Measurements from ENCODE around the gene RARB. TPM values are rescaled to one million over a fixed set of nuclear protein-coding genes. Genes with fewer than 3 reads are reported as not detected.

The RARB gene
- total and polyA plus RNA-seq, 7 donors, result 1.2 to 18.5 (median 8.3) TPM

DNA sequence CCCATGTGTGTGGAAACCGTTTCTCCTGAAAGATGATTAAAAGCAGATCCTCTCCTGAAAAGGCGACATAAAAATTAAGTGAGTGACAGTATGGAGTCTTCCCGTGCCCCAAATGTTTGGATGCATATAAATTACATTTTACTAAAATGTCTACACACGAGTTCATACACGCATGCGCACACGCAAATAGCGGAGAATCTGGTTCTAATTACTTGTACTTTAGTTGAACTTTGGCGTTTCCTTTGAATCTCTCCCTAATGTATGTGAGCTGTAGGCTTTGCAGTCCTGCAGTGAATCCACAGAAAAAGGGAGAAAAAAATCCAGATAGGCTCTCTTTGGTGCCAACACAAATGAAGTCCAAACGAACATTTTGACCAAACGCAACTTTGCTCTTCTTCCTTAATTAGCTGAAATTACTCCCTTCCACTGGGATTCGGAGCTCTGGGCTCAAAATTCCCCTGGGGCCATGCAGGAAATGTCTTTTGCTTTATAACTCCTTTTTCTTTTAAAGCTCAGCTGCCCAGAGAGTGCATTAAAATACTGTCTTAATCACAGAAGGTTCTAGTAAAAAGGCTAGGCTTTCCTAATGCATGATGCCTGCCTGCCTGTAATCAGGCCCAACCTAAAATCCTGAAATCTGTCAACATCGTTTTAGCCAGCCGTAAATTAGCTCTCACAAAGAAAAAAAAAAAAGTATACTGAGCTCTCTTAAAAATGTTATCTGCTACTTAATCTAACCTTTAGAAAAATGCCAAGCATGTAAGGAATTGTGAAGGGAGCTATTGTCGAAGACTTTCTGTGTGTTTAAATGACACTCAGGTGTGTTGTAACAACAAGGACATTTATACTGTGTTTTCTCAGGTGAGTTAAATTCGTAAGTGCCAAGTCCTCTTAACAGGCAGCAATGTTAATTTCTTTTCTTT is 26.2 kb downstream of the RARB start:
- Histone ChIP-seq H3K4me3 (peak overlapping the region in 3 of 4 donors; percentile 0 to 7 (median 6)), H3K36me3 (no peaks in the 10 kb centered on the region), H3K9me3 (no peaks in the 10 kb centered on the region), H3K27ac (peak overlapping the region; percentile 70 to 79 (median 76)), H3K4me1 (peaks cover 0 to 69% (median 53%) of the 10 kb centered on the region in 4 donors), H3K27me3 (no peaks in the 10 kb centered on the region)
- WGBS, 2 donors, result 77 to 81% methylated on average over 16 of the region's 16 CpGs
- no peak for DNase-seq
- no peak for TF ChIP-seq EP300 (IDR thresholded peaks at IDR 0.05)
- TF ChIP-seq, protein P1, sequence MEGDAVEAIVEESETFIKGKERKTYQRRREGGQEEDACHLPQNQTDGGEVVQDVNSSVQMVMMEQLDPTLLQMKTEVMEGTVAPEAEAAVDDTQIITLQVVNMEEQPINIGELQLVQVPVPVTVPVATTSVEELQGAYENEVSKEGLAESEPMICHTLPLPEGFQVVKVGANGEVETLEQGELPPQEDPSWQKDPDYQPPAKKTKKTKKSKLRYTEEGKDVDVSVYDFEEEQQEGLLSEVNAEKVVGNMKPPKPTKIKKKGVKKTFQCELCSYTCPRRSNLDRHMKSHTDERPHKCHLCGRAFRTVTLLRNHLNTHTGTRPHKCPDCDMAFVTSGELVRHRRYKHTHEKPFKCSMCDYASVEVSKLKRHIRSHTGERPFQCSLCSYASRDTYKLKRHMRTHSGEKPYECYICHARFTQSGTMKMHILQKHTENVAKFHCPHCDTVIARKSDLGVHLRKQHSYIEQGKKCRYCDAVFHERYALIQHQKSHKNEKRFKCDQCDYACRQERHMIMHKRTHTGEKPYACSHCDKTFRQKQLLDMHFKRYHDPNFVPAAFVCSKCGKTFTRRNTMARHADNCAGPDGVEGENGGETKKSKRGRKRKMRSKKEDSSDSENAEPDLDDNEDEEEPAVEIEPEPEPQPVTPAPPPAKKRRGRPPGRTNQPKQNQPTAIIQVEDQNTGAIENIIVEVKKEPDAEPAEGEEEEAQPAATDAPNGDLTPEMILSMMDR (IDR thresholded peaks at IDR 0.05), result no peak
- TF ChIP-seq POLR2AphosphoS5 (IDR thresholded peaks at IDR 0.05), result peak in 1 of 4 donors; percentile 23
- TF ChIP-seq POLR2A (IDR thresholded peaks at IDR 0.05), result no peak
- intact Hi-C loops (cut with DNase I), result no loop called here

DNA sequence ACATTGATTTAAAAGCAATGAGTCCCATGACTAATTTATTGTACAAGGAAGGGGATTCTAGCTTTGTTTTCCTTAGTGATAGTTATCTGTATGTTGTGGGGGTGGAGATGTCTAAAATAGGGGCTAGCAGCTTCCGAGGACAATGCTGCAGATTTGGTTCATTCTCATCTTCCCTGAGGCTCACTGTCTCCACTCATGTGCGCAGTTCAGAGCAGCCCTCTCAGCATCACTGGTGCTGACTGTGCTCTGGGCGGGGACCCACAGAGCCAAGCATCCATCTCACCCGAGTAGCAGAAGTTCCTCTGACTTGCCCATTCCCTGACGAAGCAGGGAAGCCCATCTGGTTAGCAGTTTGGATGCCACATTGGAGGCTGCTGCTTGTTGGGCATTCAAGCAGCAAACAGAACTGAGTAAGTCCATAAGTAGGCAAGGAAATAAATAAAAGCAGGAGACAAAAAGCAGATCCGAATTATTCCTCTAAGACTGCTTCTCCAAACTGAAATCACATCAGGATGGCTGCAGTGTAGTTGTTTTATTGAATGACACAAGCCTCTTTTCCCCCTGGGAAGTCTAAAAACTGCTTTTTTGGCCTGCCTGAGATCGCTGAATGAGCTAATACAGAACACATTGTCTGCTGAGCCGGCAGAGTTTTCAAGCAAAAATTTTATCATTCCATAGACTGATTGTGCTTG is 27.5 kb downstream of the RARB start:
- Histone ChIP-seq H3K9me3 (no peaks in the 10 kb centered on the region), H3K36me3 (no peaks in the 10 kb centered on the region), H3K4me1 (peaks cover 0 to 60% (median 48%) of the 10 kb centered on the region in 4 donors), H3K4me3 (no peak overlapping the region), H3K27ac (peak overlapping the region; percentile 70 to 79 (median 76)), H3K27me3 (no peaks in the 10 kb centered on the region)
- intact Hi-C loops (cut with DNase I), result no loop called here
- DNase-seq, result peak; percentile 79
- 78 to 83% methylated on average over 8 of the region's 8 CpGs for WGBS, 2 donors
- TF ChIP-seq, protein P1 (IDR thresholded peaks at IDR 0.05), result no peak
- peak in 3 of 4 donors; percentile 22 to 63 (median 63) for TF ChIP-seq POLR2AphosphoS5 (IDR thresholded peaks at IDR 0.05)

DNA sequence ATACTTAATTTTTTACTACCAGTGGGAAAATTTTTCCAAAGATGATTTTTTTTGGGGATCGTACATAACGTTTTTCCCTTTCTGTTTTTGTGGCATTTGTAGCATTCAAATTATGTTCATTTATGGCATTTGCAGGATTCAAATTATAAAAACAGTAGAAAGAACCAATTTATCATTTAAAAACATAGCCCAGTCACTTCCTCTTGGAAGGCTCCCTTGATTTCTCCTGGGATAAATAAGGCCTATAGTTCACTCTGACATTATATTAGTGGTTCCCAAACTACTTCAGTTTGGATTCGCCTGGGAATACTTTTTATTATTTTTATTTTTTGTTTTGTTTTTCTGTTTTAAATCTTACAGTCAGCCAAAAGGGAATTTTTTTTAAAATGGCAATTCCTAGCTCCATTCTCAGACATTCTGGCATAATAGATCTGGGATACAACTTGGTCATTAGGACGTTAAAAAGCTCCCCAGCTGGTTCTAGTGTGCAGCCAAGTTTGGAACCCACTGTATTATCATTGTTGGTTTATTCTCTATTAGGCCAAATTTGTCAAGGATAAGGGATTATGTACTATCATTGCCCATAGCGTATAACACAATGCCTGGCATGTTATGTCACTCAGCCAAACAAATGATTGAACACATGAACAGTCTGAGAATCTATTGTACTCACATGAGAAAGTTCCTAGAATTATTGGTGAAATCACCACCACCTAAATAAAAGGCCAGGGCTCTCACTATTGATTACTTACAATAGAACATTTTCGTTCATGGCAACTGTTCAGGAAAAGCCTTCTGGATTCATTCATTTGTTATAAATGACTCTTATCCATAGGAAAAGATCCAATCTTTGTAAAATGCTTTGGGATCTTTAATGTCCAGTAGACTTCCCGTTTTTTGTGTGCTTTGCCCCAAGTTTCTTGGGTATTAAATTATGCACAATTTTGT is 28.9 kb downstream of the RARB start:
- H3K27ac ChIP-seq, result peak overlapping the region; percentile 10 to 79 (median 57)
- intact Hi-C loops (cut with DNase I), result no loop called here
- no peak for DNase-seq
- no peaks in the 10 kb centered on the region for H3K9me3 ChIP-seq
- H3K4me3 ChIP-seq, result no peak overlapping the region
- H3K36me3 ChIP-seq, result peaks cover 0 to 4% (median 0%) of the 10 kb centered on the region in 4 donors
- no peak for TF ChIP-seq POLR2A (IDR thresholded peaks at IDR 0.05)
- TF ChIP-seq POLR2AphosphoS5 (IDR thresholded peaks at IDR 0.05), result no peak
- TF ChIP-seq, protein P1 (IDR thresholded peaks at IDR 0.05), result no peak
- no peak for TF ChIP-seq EP300 (IDR thresholded peaks at IDR 0.05)
- H3K27me3 ChIP-seq, result no peaks in the 10 kb centered on the region
- peaks cover 0 to 60% (median 47%) of the 10 kb centered on the region in 4 donors for H3K4me1 ChIP-seq
- WGBS, 2 donors, result 88 to 89% methylated on average over 7 of the region's 7 CpGs

DNA sequence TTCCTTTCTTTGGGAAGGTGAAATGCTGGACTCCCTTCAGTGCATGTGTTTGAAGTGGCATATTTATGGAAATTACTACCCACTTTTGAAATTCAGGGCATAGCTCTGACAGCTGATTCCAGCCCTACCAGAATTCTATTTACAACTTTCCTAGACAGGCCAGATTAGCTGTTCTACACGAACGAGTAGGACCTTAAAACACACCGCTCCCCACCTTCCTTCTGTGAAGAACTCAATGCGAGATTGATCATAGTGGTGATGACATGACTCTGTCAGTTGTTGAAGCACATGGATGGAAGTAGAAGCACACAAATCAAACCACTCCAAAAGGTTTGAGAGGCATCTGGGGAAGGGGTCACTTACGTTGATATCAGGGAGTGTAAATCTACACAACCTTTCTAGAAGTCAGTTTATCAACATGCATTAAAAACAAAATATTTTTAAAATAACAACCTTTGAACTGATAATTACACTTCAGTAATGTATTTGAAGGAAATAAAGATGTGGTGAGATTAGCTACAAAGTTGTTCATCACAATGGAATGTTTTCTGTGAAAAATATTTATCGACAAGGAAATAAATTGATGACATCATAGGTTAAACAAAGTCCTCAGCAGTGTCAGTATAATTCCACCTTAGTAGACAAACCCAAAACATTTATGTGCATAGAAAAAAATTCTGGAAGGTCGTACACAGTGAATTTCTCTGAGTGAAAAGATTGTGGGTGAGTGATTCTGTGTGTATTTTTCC is 29.8 kb downstream of the RARB start:
- H3K4me3 ChIP-seq, result no peak overlapping the region
- 79 to 80% methylated on average over 7 of the region's 7 CpGs for WGBS, 2 donors
- DNase-seq, result no peak
- intact Hi-C loops (cut with DNase I), result no loop called here
- H3K27me3 ChIP-seq, result no peaks in the 10 kb centered on the region
- H3K36me3 ChIP-seq, result peaks cover 0 to 4% (median 0%) of the 10 kb centered on the region in 4 donors
- no peaks in the 10 kb centered on the region for H3K9me3 ChIP-seq
- peak overlapping the region; percentile 10 to 79 (median 57) for H3K27ac ChIP-seq
- H3K4me1 ChIP-seq, result peaks cover 0 to 59% (median 46%) of the 10 kb centered on the region in 4 donors
- TF ChIP-seq POLR2A (IDR thresholded peaks at IDR 0.05) (no peak), EP300 (IDR thresholded peaks at IDR 0.05) (no peak), POLR2AphosphoS5 (IDR thresholded peaks at IDR 0.05) (no peak)
- TF ChIP-seq, protein P1 (IDR thresholded peaks at IDR 0.05), result no peak
